C4-2B (cell line): ENCODE results near the gene PBLD.

Experiments used
- H3K27ac ChIP-seq: fragments of 450-650 bp; 2 replicates; pipeline ENCODE4 v1.5.1; 2017
- ZFX ChIP-seq: fragments of 450-650 bp; IDR thresholded peaks from 2 replicates; pipeline ENCODE4 v1.6.1; 2017
- TF ChIP-seq, protein P1 (sequence below): fragments of 450-650 bp; conservative IDR thresholded peaks from 2 replicates; pipeline ENCODE4 v1.5.1; 2017; ENCODE audit warnings: mild to moderate bottlenecking

The PBLD gene

DNA sequence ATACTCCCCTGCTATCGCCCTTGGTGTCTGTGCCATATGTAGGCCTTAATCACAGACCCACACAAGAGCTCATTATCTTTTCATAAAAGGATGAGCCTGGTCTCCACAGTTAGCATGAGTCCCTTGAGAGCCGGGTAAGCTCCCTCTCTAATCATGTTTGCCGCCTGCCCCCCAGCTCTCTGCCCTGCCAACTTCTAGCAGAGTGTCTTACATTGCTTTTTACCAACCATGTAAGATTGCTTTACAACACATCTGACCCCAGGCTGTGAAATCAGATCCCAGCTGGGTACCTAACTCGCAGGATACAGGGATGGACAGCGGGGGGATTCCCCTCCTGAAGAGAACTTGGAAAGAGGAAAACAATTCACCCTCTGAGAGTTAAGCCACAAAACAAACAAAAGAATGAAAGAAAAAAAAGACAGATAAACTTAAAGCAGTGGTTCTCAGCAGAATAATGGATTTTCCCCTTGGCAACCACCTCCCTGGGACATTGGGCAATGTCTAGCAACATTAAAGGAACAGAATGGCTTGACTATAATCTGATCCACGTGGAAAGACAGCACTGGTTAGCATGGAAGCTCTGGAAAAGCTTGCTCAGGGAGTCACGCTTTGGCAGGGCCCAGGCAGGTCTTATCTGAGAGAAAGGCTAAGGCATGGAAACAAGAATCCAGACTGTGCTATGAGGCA, 61.4 kb downstream of the PBLD start:
- H3K27ac ChIP-seq, result no peak overlapping the region
- TF ChIP-seq, protein P1, sequence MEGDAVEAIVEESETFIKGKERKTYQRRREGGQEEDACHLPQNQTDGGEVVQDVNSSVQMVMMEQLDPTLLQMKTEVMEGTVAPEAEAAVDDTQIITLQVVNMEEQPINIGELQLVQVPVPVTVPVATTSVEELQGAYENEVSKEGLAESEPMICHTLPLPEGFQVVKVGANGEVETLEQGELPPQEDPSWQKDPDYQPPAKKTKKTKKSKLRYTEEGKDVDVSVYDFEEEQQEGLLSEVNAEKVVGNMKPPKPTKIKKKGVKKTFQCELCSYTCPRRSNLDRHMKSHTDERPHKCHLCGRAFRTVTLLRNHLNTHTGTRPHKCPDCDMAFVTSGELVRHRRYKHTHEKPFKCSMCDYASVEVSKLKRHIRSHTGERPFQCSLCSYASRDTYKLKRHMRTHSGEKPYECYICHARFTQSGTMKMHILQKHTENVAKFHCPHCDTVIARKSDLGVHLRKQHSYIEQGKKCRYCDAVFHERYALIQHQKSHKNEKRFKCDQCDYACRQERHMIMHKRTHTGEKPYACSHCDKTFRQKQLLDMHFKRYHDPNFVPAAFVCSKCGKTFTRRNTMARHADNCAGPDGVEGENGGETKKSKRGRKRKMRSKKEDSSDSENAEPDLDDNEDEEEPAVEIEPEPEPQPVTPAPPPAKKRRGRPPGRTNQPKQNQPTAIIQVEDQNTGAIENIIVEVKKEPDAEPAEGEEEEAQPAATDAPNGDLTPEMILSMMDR, result no peak
- no peak for TF ChIP-seq ZFX

DNA sequence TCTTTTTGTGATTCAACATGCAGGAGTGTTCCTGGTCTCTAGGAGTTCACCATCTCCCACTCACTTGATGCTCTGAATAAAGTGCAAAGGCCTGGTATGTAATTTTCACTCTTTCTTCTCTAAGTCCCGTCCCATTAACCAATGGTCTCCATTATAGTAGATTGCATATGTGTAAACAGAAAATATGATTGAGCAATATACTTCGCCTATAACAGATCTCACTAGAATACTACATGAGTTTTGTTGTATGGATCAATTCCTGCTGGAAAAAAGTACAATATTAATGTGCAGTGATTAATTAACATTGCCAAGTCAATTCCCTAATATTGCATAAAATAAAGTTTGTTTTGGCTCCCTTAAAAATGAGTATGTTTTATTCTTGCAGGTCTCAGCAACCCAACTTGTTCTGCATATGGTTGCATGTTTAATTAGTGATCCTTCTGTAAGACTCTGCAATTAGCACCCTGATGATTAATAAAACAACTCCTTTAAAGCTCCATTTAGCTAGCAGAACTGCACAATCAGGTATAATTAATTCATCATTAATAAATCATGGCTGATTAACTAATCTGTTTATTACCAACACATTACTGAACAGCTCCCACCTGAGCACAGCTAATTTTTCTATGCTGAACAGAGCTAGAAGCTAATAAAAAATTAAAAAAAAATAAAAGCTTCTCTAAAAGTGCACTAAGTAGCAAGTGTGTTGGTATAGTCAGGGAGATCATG, 63.0 kb downstream of the PBLD start:
- no peak overlapping the region for H3K27ac ChIP-seq
- TF ChIP-seq ZFX, result no peak
- TF ChIP-seq, protein P1, result no peak

DNA sequence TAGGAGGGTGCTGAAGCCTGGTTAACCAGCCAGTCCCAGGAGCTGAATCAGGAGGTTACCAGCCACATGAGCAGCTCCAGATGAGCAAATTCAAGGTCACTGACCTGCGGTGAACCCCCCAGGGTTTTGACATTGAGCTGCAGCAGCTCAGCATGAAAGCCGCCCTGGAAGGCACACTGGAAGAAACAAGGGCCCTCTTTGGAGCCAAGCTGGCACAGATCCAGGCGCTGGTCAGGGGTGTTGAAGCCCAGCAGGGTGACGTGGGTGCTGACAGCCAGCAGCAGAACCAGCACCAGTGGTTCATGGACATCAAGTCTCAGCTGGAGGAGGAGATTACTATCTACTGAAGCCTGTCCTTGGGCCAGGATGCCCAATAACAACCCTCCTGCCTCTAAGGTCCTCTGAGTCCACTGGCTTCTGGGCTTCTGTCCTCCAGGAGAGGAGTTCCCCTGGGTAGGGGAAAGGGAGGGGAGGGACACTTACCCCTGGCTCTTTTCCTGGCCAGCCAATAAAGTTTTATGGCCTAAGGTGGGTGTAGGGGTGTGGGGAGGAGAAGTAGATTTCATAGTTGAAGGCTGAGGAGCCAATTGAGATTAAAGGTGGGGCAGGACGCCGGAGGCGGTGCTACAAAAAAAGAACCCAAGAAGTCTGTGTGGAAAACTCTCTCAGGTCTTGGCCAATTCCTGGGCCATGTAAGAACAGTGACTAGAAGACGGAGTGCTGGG, 71.4 kb downstream of the PBLD start:
- no peak for TF ChIP-seq ZFX
- TF ChIP-seq, protein P1, result no peak
- no peak overlapping the region for H3K27ac ChIP-seq

DNA sequence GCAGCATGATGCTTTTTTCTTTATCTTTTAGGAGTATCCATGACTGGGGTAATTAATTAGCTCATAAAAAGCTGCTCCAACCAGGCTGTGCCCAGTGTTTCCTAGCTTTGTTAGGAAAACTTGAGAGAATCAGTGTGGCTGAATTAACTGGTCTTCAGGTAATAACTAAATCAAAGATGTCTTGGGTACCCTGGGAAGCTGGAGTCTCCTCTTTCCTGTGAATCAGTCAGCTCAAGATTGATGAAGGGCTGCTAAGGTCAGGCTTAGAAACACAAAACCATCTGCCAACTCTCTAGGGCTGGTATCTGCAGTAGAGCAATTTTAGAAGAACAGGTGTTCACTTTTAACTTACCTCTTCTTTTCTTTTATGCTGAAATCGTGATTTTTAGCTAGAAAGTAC, 79.4 kb downstream of the PBLD start:
- TF ChIP-seq, protein P1, result no peak
- TF ChIP-seq ZFX, result no peak
- no peak overlapping the region for H3K27ac ChIP-seq

DNA sequence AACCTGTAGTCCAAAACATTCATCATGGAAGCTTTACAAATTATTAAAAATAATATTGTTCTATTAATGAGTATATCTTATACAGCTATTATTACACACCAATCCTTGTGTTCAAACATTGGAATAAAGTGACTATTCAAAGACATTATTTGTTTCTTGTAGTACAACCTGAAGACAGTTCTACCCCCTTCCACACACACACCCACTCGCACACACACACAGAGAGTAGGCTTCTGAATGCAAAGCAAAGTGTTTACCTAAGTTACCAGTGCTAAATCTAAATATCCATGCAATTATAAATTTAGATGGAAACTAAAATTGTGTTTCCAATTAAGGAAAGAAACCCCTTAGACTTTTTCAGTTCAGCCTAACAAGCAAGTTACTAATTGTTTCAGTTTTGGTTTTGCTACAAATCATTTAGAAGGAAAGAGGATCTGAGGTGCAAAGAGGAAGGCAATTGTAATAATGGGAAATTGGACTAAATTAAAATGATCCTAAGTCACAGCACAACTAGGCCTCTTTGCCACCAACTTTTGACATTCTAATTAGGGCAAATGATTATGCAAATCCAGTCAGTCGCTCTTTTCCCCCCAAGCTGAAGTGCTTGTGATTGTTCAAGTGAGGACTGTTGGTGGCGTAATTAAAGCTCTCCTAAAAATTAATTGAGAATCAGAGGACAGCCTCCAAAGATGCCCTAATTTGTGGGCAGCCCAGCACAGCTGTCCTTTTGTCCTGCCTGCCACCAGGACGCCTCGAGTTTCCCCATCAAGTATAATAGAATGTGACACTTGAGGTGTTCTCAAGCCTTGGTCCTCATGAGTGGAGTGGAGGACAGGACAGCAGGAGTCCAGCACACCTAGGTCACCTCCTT, 80.9 kb downstream of the PBLD start:
- H3K27ac ChIP-seq, result no peak overlapping the region
- TF ChIP-seq, protein P1, result no peak
- no peak for TF ChIP-seq ZFX

DNA sequence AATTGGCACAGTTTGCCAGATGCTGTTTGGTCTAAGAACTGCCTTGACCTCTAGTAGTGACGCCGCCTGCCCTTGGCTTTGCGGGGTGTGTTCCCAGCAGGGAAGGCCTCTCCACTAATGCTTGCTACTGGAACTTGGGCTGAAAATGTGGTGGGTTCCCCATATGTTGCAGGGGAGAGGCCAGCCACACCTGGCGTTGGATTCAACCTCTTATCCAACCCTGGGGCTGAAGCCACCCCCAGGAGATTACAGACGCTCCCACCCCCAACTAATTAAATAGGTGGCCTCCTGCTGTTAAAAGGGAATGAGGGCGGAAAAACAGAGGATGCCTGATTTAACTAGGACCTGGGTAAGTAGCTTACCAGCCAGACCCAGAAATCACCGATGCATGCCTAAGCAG, 81.6 kb downstream of the PBLD start:
- no peak overlapping the region for H3K27ac ChIP-seq
- TF ChIP-seq ZFX, result no peak
- TF ChIP-seq, protein P1, result no peak
